GM19397 (cell line): ENCODE data around the gene PSME4.

ENCODE experiments used
- ATAC-seq: cut with Tn5 transposase; IDR thresholded peaks from one replicate; pipeline ENCODE4 v1.9.1; 2021; ENCODE audit warnings: mild to moderate bottlenecking, moderate library complexity; ENCODE audit not compliant: unreplicated experiment

PSME4 gene

GRCh38 chr2:53901192-53901591 lies 69.6 kb downstream of the PSME4 start:
- no peak for ATAC-seq

- no peak for ATAC-seq
Measured at GRCh38 chr2:53896864-53897263, 73.9 kb downstream of the PSME4 start.

GRCh38 chr2:53886406-53887280 lies 84.2 kb downstream of the PSME4 start:
- no peak for ATAC-seq

GRCh38 chr2:53884883-53885282 lies 85.9 kb downstream of the PSME4 start:
- no peak for ATAC-seq

GRCh38 chr2:53881986-53882385 lies 88.8 kb downstream of the PSME4 start:
- ATAC-seq = no peak

GRCh38 chr2:53881360-53881759 lies 89.4 kb downstream of the PSME4 start:
- no peak for ATAC-seq

- ATAC-seq = no peak
Measured at GRCh38 chr2:53880756-53881155, 90.0 kb downstream of the PSME4 start.

- no peak for ATAC-seq
Measured at GRCh38 chr2:53877556-53877955, 93.2 kb downstream of the PSME4 start.

GRCh38 chr2:53877112-53877511 lies 93.7 kb downstream of the PSME4 start:
- ATAC-seq = no peak

GRCh38 chr2:53874401-53874950 lies 96.3 kb downstream of the PSME4 start:
- no peak for ATAC-seq

GRCh38 chr2:53867773-53868172 lies 103.0 kb downstream of the PSME4 start:
- ATAC-seq = no peak

GRCh38 chr2:53867169-53867568 lies 103.6 kb downstream of the PSME4 start:
- ATAC-seq = no peak

- no peak for ATAC-seq
Measured at GRCh38 chr2:53865962-53866361, 104.8 kb downstream of the PSME4 start.

GRCh38 chr2:53865264-53865663 lies 105.5 kb downstream of the PSME4 start:
- no peak for ATAC-seq

GRCh38 chr2:53863538-53864227 lies 107.1 kb downstream of the PSME4 start:
- no peak for ATAC-seq

GRCh38 chr2:53861824-53862223 lies 109.0 kb downstream of the PSME4 start:
- no peak for ATAC-seq

- ATAC-seq = no peak
Measured at GRCh38 chr2:53859206-53860181, 111.3 kb downstream of the PSME4 start, which contains the start of gene GPR75. Gene GPR75, minus strand, starts transcription at chr2:53859967. Its CDS starts 5,211 bp downstream, at chr2:53854756.

- no peak for ATAC-seq
Measured at GRCh38 chr2:53856272-53856671, 114.5 kb downstream of the PSME4 start.

- ATAC-seq = no peak
Measured at GRCh38 chr2:53854678-53855077, 116.1 kb downstream of the PSME4 start.

GRCh38 chr2:53852532-53852931 lies 118.3 kb downstream of the PSME4 start:
- ATAC-seq = no peak
